Femur (tissue), 1 donor: ENCODE data around the gene MEP1B.
"Not testable (repeated sequence)": the region's sequence is repeated elsewhere in the genome, so short reads cannot be mapped to it uniquely, and the experiment has no call there.

Source experiments
- DNase-seq: peaks from one replicate; pipeline ENCODE4 v3.0.0-alpha.2; 2017

The MEP1B gene

GRCh38 chr18:32189790-32190189 lies at the start of gene MEP1B:
Gene MEP1B, plus strand, starts transcription at chr18:32190039. Its CDS starts 32 bp downstream, at chr18:32190071.
- DNase-seq, result no peak

GRCh38 chr18:32148185-32148870 lies 41.5 kb upstream of the MEP1B start:
- DNase-seq, result no peak

- no peak for DNase-seq
These were observed 37.0 kb upstream of the MEP1B start for GRCh38 chr18:32152705-32153448.

GRCh38 chr18:32156855-32157254 lies 33.0 kb upstream of the MEP1B start:
- no peak for DNase-seq

- no peak for DNase-seq
These were observed 32.3 kb upstream of the MEP1B start for GRCh38 chr18:32157580-32157979.

GRCh38 chr18:32158108-32158624 lies 31.7 kb upstream of the MEP1B start:
- DNase-seq, result peak; percentile 91

GRCh38 chr18:32158631-32159030 lies 31.2 kb upstream of the MEP1B start:
- DNase-seq, result not testable (repeated sequence)

GRCh38 chr18:32160547-32160946 lies 29.3 kb upstream of the MEP1B start:
- DNase-seq, result no peak

GRCh38 chr18:32167980-32168730 lies 21.7 kb upstream of the MEP1B start:
- no peak for DNase-seq

GRCh38 chr18:32173654-32174053 lies 16.2 kb upstream of the MEP1B start:
- DNase-seq, result no peak

GRCh38 chr18:32174719-32175118 lies 15.1 kb upstream of the MEP1B start:
- no peak for DNase-seq

- DNase-seq, result peak; percentile 81
These were observed 14.6 kb upstream of the MEP1B start for GRCh38 chr18:32175265-32175664.

- not testable (repeated sequence) for DNase-seq
These were observed 13.1 kb upstream of the MEP1B start for GRCh38 chr18:32176745-32177144.

GRCh38 chr18:32177530-32177929 lies 12.3 kb upstream of the MEP1B start:
- DNase-seq, result no peak

GRCh38 chr18:32183503-32183902 lies 6.3 kb upstream of the MEP1B start:
- DNase-seq, result no peak

- no peak for DNase-seq
These were observed 370 bp downstream of the MEP1B start for GRCh38 chr18:32190209-32190608.

GRCh38 chr18:32195881-32196815 lies 6.3 kb downstream of the MEP1B start:
- DNase-seq, result no peak

- no peak for DNase-seq
These were observed 10.9 kb downstream of the MEP1B start for GRCh38 chr18:32200766-32201165.

- no peak for DNase-seq
These were observed 12.3 kb downstream of the MEP1B start for GRCh38 chr18:32201948-32202672.

GRCh38 chr18:32208023-32208422 lies 18.2 kb downstream of the MEP1B start:
- DNase-seq, result no peak

- no peak for DNase-seq
These were observed 18.7 kb downstream of the MEP1B start for GRCh38 chr18:32208577-32208976.
